Thyroid gland (tissue), 4 donors: Measurements from ENCODE around the gene AFAP1L2. TPM values are rescaled to one million over a fixed set of nuclear protein-coding genes. Genes with fewer than 3 reads are reported as not detected.

Source experiments
- DNase-seq, 2 donors: peaks; one replicate each; pipeline ENCODE4 v3.0.0-alpha.2; 2019
- H3K27ac ChIP-seq, 3 donors: fragments of 200-600 bp; sonication (generic); 1 replicate in 2 of 3; 2 replicates in 1 of 3; pipeline ENCODE4 v1.5.1; 2016 to 2019; ENCODE audit warnings: mild to moderate bottlenecking in 1 of 3, moderate library complexity in 1 of 3
- H3K27me3 ChIP-seq: fragments of 200-600 bp; sonication (generic); one replicate; pipeline ENCODE4 v1.5.1; 2019
- H3K36me3 ChIP-seq, 2 donors: fragments of 200-600 bp; sonication (generic); one replicate each; pipeline ENCODE4 v1.5.1; 2016 to 2019
- H3K4me1 ChIP-seq, 2 donors: fragments of 200-600 bp; sonication (generic); one replicate each; pipeline ENCODE4 v1.5.1; 2017 to 2019
- H3K4me3 ChIP-seq, 3 donors: fragments of 200-600 bp; sonication (generic); replicated peaks in 1 of 3; 1 replicate in 2 of 3; 2 replicates in 1 of 3; pipeline ENCODE4 v1.5.1; 2016; ENCODE audit warnings: mild to moderate bottlenecking in 1 of 3
- H3K9me3 ChIP-seq: fragments of 200-600 bp; sonication (generic); one replicate; pipeline ENCODE4 v1.5.1; 2017
- CTCF ChIP-seq, 6 experiments: fragments of 200-600 bp in 3 of 6; fragments of 450-650 bp in 3 of 6; sonication (generic) in 3 of 6; IDR thresholded peaks; one replicate each; pipeline ENCODE4 v1.5.1; 2016 to 2019; ENCODE audit warnings: antibody characterized with exemption in 6 of 6, mild to moderate bottlenecking in 2 of 6, inconsistent platforms in 1 of 6, moderate library complexity in 1 of 6
- POLR2A ChIP-seq, 2 donors: fragments of 450-650 bp; IDR thresholded peaks; one replicate each; pipeline ENCODE4 v1.6.1; 2017; ENCODE audit warnings: antibody characterized with exemption in 2 of 2, mild to moderate bottlenecking in 2 of 2, moderate library complexity in 1 of 2
- WGBS, 2 donors: methylation state at CpG; one replicate each; pipeline ENCODE4 v1.1.5; 2017; 5-methylcytosine and 5-hydroxymethylcytosine counted together
- intact Hi-C: fragments of 100-400 bp; cut with DNase I; formaldehyde crosslinking; loops from one replicate; pipeline ENCODE4 v1.15.1; 2023
- total RNA-seq, 4 donors: library from RNA; depleted of rRNA; stranded (reverse); fragments of >200 nt; gene quantifications; one replicate each; pipeline ENCODE4 v1.2.3, GENCODE V29; 2016

The AFAP1L2 gene
- total RNA-seq, 4 donors from 2014 or later: 135 to 356 (median 299) TPM

- no peak for DNase-seq
- Histone ChIP-seq H3K4me1 (peaks cover 67 to 81% of the 10 kb centered on the region in 2 donors), H3K9me3 (no peaks in the 10 kb centered on the region), H3K36me3 (no peaks in the 10 kb centered on the region), H3K27me3 (no peaks in the 10 kb centered on the region), H3K27ac (peak overlapping the region in 2 of 3 donors; percentile 17 to 90), H3K4me3 (no peak overlapping the region)
- WGBS, 2 donors: 75 to 81% methylated on average over 19 of the region's 19 CpGs
- intact Hi-C loops: loop anchor here (10.0 kb wide), 1 partner anchor 58 kb away; the partner anchor contains the start of gene AFAP1L2
- no peak for TF ChIP-seq POLR2A (IDR thresholded peaks at IDR 0.05)
- no peak for TF ChIP-seq CTCF (IDR thresholded peaks at IDR 0.05)
Measured at GRCh38 chr10:114346176-114347031, 57.9 kb downstream of the AFAP1L2 start.

DNA sequence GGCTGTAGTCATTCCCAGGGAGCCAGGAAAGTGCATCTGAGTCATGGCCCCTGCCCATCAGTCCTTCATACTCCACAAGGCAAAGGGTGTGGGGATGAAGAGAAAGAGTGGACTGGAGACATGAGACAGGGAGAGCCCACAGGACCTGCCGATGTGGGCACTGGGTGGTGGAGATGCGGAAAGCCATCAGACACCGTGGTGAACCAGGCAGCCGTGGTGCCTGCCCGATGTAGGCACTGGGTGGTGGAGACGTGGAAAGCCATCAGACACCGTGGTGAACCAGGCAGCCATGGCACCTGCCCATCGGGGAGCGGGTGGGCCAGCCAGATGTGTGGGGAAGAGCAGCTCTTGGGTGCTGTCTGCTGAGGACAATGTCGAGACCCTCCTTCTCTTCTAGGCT lies 58.6 kb downstream of the AFAP1L2 start:
- peaks cover 66 to 80% of the 10 kb centered on the region in 2 donors for H3K4me1 ChIP-seq
- no peak for DNase-seq
- H3K9me3 ChIP-seq: no peaks in the 10 kb centered on the region
- no peaks in the 10 kb centered on the region for H3K36me3 ChIP-seq
- H3K27me3 ChIP-seq: no peaks in the 10 kb centered on the region
- 90 to 95% methylated on average over 10 of the region's 10 CpGs for WGBS, 2 donors
- H3K4me3 ChIP-seq: no peak overlapping the region
- intact Hi-C loops: loop anchor here (10.0 kb wide), 1 partner anchor 59 kb away; the partner anchor contains the start of gene AFAP1L2
- H3K27ac ChIP-seq: peak overlapping the region in 1 of 3 donors; percentile 12
- TF ChIP-seq POLR2A (IDR thresholded peaks at IDR 0.05) (no peak), CTCF (IDR thresholded peaks at IDR 0.05) (no peak)

- Histone ChIP-seq H3K36me3 (no peaks in the 10 kb centered on the region), H3K27me3 (no peaks in the 10 kb centered on the region), H3K4me3 (no peak overlapping the region), H3K27ac (peak overlapping the region; percentile 39 to 73 (median 50)), H3K4me1 (peaks cover 56 to 68% of the 10 kb centered on the region in 2 donors), H3K9me3 (no peaks in the 10 kb centered on the region)
- no peak for TF ChIP-seq CTCF (IDR thresholded peaks at IDR 0.05)
- TF ChIP-seq POLR2A (IDR thresholded peaks at IDR 0.05): no peak
- 64 to 70% methylated on average over 11 of the region's 11 CpGs for WGBS, 2 donors
- no peak for DNase-seq
- intact Hi-C loops: loop anchor here (10.0 kb wide), 1 partner anchor 61 kb away; the partner anchor contains the start of gene AFAP1L2
Measured at GRCh38 chr10:114343623-114344505, 60.4 kb downstream of the AFAP1L2 start.

DNA sequence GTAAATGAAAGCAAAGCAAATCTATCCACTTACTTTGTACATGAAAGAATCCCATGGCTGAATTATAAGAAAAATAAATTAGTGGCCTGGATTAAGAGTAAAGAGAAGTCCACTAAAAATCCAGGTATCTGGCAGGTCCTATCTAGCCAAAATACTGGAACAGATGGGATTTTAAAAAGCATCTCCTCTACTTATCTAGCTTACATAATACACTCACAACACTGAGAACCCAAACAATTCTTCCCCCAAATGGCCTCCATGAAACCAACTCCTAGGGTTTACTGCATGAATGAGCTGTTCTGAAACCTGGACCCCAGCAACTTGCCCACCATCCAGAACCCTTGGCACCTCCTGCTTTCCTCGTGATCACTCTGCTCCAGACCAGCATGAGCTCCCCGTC lies 61.3 kb downstream of the AFAP1L2 start:
- Histone ChIP-seq H3K36me3 (peaks cover 2 to 6% of the 10 kb centered on the region in 2 donors), H3K4me3 (no peak overlapping the region), H3K27me3 (no peaks in the 10 kb centered on the region), H3K9me3 (no peaks in the 10 kb centered on the region), H3K27ac (peak overlapping the region; percentile 39 to 73 (median 50)), H3K4me1 (peaks cover 48 to 60% of the 10 kb centered on the region in 2 donors)
- WGBS, 2 donors: 48 to 61% methylated on average over 2 of the region's 2 CpGs
- no peak for TF ChIP-seq POLR2A (IDR thresholded peaks at IDR 0.05)
- no peak for TF ChIP-seq CTCF (IDR thresholded peaks at IDR 0.05)
- intact Hi-C loops: loop anchor here (10.0 kb wide), 1 partner anchor 62 kb away; the partner anchor contains the start of gene AFAP1L2
- DNase-seq: no peak
